ENCODE results near the gene TCHHL1.

The TCHHL1 gene

DNA sequence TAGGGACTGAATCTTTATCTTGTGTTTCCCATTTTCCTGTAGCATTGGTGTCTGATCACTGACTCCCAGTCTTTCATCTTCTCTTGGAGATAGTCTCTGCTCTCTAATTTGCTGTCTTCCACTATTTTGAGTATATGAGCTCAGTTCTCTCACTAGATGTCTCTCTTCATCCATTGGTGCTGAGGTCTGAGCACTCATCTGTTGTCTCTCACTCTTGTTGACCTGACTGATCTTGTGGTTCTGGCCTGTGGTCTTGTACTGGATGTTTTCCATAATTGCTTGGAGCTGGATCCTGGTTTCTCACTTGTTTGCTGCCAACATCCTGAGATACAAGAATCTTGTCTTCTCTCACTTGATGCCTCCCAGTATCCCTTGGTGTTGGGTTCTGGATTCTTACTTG, 26.9 kb downstream of the TCHHL1 start:
- no peak overlapping the region for H3K27ac ChIP-seq
- TF ChIP-seq ZFX (IDR thresholded peaks at IDR 0.05; ENCODE audit: borderline replicate concordance), result no peak
- TF ChIP-seq, protein P1, sequence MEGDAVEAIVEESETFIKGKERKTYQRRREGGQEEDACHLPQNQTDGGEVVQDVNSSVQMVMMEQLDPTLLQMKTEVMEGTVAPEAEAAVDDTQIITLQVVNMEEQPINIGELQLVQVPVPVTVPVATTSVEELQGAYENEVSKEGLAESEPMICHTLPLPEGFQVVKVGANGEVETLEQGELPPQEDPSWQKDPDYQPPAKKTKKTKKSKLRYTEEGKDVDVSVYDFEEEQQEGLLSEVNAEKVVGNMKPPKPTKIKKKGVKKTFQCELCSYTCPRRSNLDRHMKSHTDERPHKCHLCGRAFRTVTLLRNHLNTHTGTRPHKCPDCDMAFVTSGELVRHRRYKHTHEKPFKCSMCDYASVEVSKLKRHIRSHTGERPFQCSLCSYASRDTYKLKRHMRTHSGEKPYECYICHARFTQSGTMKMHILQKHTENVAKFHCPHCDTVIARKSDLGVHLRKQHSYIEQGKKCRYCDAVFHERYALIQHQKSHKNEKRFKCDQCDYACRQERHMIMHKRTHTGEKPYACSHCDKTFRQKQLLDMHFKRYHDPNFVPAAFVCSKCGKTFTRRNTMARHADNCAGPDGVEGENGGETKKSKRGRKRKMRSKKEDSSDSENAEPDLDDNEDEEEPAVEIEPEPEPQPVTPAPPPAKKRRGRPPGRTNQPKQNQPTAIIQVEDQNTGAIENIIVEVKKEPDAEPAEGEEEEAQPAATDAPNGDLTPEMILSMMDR (IDR thresholded peaks at IDR 0.05), result no peak

DNA sequence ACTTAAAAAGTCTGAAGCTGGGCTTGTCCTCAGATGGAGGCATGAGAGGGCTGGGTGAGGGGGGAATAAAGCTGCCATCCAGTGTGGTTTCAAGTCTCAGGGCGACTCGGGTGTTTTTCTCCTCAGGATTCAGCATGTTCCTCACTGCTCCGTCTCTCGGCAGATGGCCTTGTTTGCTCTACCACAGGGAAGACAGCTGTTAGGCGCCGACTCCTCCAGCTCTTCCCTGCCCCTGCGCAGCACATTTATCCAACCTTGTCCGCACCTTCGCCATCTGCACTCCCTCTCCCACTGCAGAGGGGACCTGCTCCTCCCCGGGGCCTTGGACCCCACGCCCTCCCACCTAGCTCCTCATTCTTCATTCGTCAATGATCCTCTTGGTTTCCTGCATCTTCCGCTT, 35.5 kb downstream of the TCHHL1 start:
- H3K27ac ChIP-seq, result no peak overlapping the region
- TF ChIP-seq, protein P1 (IDR thresholded peaks at IDR 0.05), result no peak
- TF ChIP-seq ZFX (IDR thresholded peaks at IDR 0.05; ENCODE audit: borderline replicate concordance), result no peak

DNA sequence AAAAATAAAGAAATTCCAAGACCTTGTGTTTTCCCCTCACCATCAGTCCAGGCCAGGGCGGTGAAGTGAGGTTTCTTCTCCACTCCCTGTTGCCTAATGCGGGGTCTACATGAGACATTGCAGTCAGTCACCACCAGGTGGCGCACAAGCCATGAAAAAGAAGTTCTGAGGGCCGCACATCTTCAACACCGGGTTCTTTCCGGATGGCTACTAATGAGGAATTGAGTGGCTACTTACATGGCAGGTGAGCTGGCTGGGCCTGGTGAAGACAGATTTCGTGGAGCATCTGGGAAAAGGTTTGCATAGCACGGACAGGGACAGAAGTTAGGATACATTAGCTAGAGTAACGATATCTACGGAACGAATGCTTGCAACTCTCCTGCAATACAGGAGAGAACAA, 36.3 kb downstream of the TCHHL1 start:
- TF ChIP-seq, protein P1 (IDR thresholded peaks at IDR 0.05), result peak; percentile 98
- no peak for TF ChIP-seq ZFX (IDR thresholded peaks at IDR 0.05; ENCODE audit: borderline replicate concordance)
- H3K27ac ChIP-seq, result no peak overlapping the region

DNA sequence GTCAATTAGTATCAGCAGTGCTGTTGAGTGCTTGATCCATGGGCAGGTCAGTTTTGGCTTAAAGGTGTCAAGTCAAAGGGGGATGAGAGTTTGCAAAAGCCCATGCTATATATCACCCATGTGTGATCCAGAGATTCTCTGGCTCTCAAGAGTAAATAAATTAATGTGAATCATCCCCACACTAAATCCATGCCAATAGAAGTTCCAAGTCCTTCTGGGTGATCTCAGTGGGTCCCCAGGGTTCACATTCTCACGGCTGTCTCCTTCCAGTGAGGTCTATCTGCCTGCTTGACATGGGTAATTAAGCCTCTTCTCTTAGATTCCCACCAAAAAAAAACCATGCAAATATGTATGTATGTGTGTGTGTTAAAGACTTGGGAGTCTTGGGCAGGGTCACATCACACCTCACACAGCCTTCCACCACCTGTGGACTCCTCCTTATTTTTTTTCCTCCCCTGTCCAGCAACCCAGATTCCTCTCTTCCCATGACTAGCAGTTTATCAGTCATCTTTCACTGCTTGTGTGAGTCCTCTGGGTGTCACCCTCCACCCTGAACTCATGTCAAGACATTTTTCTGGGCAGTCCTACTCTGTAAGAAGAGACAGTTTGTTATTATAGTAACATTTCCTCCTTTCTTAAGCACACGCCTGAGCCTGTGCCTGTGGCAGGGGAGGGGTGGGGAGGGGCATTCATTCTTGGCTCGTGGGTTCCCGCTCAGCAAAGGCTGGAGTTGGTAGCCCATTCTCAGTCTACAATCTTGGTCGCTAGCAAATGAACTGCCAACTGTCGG, 37.8 kb downstream of the TCHHL1 start:
- H3K27ac ChIP-seq, result no peak overlapping the region
- TF ChIP-seq, protein P1 (IDR thresholded peaks at IDR 0.05), result no peak
- no peak for TF ChIP-seq ZFX (IDR thresholded peaks at IDR 0.05; ENCODE audit: borderline replicate concordance)

DNA sequence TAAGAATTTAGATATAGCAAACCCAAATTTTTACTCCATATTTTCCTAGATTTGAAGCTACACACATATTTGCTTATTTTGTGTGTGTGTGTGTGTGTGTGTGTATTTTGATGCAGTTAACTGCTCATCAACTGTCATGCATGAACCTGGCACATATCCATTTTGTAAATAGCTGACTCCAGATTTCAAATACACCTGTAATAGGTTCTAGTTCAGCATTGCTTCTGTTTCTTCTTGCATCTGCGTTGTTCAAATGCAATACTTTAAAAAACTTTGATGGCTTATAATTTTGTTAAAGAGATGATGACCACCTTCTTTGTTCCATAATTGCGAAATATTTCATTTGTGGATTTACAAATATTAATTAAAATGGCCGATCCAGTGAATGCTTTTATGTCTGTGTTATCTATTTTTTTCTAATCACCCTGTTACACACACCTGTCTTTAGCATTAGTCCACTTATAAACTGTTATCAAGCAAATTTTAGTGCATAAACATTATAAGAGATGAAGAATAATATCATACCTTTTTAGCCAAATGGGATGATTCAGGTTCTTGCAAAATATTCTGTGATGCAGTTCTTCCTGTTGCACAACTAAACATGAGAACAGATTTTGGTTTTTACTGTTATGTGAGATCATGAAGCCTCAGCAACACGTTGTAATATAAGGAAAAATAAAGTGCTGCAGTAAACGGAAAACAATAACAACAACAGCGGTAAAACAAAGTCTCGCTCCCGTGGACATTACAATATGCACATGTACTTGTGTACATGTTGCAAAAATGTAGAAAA, 39.4 kb downstream of the TCHHL1 start:
- TF ChIP-seq, protein P1 (IDR thresholded peaks at IDR 0.05), result no peak
- no peak for TF ChIP-seq ZFX (IDR thresholded peaks at IDR 0.05; ENCODE audit: borderline replicate concordance)
- peak overlapping the region; percentile 89 for H3K27ac ChIP-seq

DNA sequence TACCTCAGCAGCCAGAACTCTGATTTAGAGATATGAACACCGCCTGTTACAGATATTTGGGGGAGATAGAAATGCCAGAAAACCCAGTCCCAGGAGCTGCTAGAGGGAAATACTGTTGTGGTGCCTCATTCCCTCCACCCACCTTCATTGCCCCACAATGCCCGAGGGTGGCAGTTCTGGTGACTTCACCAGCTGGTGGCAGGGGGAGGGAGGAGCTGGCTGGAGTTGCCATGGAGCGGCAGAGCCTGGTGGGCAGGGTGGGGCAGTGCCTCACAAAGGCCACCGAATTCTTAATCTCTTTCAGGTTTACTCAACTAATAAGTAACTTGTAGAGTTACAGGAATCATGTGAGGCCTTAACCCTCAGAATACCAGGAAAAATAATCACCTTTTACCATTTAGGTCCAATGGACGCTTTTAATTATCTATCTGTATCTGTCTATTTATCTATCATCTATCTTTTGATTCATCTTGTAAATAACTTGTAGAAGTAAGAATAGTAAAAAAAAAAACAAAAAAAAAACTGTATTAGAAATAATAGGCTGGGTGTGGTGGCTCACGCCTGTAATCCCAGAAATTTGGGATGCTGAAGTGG, 40.4 kb downstream of the TCHHL1 start:
- no peak for TF ChIP-seq ZFX (IDR thresholded peaks at IDR 0.05; ENCODE audit: borderline replicate concordance)
- peak overlapping the region; percentile 89 for H3K27ac ChIP-seq

DNA sequence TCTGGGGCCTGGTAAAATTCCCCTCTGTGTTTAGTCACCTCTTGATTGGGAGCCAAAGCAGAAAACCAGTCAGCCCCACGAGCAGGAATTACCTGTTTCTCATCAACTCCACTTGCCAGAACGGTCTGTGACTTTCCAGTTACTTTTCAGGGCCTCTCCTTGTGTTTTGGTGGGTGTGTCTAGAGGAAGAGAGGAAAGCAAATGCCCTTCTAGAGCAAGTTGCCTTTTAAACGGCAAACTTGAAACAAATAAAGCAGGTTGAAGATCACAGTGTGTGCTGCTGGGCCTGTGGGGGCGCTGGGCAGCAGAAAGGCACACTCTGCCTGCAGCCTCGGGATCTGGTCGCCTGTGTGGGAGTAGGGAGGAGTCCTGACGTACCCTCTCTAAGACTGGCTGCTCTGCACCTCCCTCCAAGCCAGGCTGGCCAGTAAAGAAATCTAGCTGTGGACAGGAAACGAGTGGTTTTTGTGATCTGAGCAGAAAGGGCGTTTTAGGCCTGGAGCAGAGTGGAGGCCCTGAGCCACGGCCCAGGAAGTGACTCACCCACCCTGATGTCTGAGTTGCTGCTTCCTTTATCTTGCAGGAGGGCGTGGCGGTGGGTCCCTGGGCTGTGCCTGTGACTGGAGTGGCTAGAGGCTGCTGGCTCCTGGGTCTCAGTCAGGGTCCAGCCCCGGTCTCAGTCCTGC, 41.0 kb downstream of the TCHHL1 start:
- peak overlapping the region; percentile 89 for H3K27ac ChIP-seq
- TF ChIP-seq, protein P1 (IDR thresholded peaks at IDR 0.05), result peak; percentile 86
- TF ChIP-seq ZFX (IDR thresholded peaks at IDR 0.05; ENCODE audit: borderline replicate concordance), result no peak
